NCI-H2029 treated with DMSO at 0.1 percent for 48 hours (cell line): ENCODE data around the gene LSM7.
"Not testable (repeated sequence)": the region's sequence is repeated elsewhere in the genome, so short reads cannot be mapped to it uniquely, and the experiment has no call there.

Source experiments
- DNase-seq: peaks from one replicate; lab custom pipeline; 2025; lab: John Stamatoyannopoulos, UW

Gene LSM7

GRCh38 chr19:2355168-2356035, 27.0 kb upstream of the LSM7 start:
- no peak for DNase-seq

GRCh38 chr19:2354670-2355069, 26.3 kb upstream of the LSM7 start:
- no peak for DNase-seq

GRCh38 chr19:2353887-2354592, 25.7 kb upstream of the LSM7 start:
- no peak for DNase-seq

GRCh38 chr19:2353159-2353886, 24.9 kb upstream of the LSM7 start:
- no peak for DNase-seq

- DNase-seq = no peak
Observed at GRCh38 chr19:2352121-2352520, 23.7 kb upstream of the LSM7 start.

GRCh38 chr19:2351591-2351990, 23.2 kb upstream of the LSM7 start:
- no peak for DNase-seq

GRCh38 chr19:2350656-2351055, 22.3 kb upstream of the LSM7 start:
- no peak for DNase-seq

GRCh38 chr19:2349818-2350217, 21.4 kb upstream of the LSM7 start:
- not testable (repeated sequence) for DNase-seq

- DNase-seq = peak; percentile 56
Observed at GRCh38 chr19:2345794-2346663, 17.6 kb upstream of the LSM7 start.

- no peak for DNase-seq
Observed at GRCh38 chr19:2345076-2345475, 16.7 kb upstream of the LSM7 start.

- no peak for DNase-seq
Observed at GRCh38 chr19:2344381-2344870, 16.0 kb upstream of the LSM7 start.

GRCh38 chr19:2343289-2343982, 15.1 kb upstream of the LSM7 start:
- DNase-seq = no peak

GRCh38 chr19:2342656-2343288, 14.4 kb upstream of the LSM7 start:
- no peak for DNase-seq

- no peak for DNase-seq
Observed at GRCh38 chr19:2341982-2342381, 13.6 kb upstream of the LSM7 start.

- DNase-seq = no peak
Observed at GRCh38 chr19:2341244-2341751, 12.9 kb upstream of the LSM7 start.

- DNase-seq = no peak
Observed at GRCh38 chr19:2340496-2341243, 12.3 kb upstream of the LSM7 start.

- no peak for DNase-seq
Observed at GRCh38 chr19:2339644-2340310, 11.4 kb upstream of the LSM7 start.

- no peak for DNase-seq
Observed at GRCh38 chr19:2338751-2339643, 10.6 kb upstream of the LSM7 start.
